Superior temporal gyrus (tissue), 1 donor: ENCODE data around the gene QSOX2.

Experiments used
- DNase-seq: peaks from one replicate; pipeline ENCODE4 v3.0.0-alpha.2; 2016; ENCODE audit errors: extremely low spot score

Gene QSOX2

GRCh38 chr9:136191099-136191959, 54.3 kb downstream of the QSOX2 start:
- no peak for DNase-seq

DNA sequence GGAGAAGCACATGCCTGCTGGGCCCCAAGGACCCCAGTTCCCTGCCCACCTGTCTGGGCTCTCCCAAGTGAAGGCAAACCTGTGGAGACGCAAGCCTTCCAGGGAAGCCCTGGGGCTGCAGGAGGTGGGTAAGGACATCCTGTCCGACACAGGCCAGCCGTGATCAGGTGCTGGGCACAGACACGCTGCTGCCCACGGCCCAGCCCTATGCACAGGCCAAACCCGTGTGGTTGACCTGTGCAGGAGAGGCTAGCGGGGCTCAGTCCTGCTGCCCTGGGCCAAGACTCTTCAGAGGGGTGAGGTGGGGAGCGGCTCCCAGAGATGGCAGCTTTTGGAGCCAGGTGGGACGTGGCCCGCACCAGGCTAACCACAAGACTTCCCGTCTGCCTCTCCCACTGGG, 55.0 kb downstream of the QSOX2 start:
- no peak for DNase-seq

DNA sequence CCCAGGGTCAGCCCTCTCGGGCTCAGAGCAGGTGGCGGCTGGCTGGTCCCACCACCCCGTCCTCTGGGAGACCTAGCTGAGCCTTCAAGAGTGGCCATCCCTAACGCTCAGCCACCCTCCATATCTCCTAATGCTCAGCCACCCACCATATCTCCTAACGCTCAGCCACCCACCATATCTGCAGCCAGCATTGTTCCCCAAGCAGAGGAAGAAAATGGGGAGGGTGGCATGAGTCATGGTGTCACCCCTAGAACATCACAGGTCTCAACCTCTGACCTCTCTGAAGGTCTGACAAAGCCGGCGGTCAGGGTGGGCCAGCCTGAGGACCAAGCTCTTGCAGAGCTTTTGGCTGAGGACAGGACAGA, 55.4 kb downstream of the QSOX2 start:
- DNase-seq, result no peak

- DNase-seq, result no peak
Measured at GRCh38 chr9:136189394-136190236, 56.0 kb downstream of the QSOX2 start.

DNA sequence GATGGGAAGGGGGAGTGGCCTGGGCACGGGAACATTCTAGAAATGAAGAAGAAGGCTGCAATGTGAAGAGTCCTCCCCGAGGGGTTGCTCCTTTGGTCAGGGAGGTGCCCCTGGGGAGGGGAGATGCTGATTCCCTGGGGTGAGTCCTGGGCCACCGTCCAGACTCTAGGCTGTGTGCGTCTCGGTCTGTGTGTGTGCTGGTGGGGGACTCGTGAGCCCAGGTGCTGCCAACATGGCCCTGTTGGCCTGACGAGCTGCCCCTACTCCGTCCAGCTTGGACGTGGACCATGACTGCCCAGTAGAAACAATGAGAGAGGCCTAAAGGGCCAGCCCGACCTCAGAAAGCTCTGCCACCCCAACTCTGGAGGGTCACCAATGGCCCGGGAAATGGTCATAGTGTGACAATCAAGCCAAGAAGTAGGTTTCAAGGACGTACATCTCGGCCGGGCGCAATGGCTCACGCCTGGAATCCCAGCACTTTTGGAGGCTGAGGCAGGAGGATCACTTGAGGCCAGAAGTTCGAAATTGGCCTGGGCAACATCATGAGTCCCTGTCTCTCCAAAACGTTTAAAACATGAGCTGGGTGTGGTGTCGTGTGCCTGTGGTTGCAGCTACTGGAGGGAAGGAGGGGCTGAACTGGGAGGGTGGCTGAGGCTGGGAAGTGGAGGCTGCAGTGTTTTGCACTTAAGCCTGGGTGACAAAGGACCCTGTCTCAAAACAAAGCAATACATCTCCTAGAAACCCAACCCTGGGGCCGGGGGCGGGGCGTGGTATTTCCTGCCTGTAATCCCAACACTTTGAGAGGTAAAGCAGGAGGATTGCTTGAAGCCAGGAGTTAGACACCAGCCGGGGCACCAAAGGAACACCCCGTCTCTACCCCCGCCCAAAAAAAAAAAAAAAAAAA, 57.7 kb downstream of the QSOX2 start:
- DNase-seq, result no peak

DNA sequence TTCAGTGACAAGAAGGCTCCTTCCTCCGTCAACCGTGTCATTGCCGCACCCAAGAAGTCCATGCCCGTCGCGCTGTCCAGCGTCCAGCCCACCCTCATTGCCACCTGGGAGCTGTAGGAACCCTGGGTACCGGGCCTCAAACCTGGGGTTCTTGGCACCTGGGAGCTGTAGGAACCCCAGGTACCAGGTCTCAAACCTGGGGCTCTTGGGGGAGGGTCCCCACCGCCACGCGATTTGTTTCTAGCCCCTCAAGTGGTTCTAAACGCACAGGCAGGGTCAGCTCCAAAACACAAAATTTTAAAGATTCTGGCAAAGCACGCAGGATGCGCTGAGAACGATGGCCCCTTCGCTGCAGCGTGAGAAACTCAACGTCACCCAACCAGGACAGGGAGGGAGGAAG, 58.4 kb downstream of the QSOX2 start:
- DNase-seq, result no peak

DNA sequence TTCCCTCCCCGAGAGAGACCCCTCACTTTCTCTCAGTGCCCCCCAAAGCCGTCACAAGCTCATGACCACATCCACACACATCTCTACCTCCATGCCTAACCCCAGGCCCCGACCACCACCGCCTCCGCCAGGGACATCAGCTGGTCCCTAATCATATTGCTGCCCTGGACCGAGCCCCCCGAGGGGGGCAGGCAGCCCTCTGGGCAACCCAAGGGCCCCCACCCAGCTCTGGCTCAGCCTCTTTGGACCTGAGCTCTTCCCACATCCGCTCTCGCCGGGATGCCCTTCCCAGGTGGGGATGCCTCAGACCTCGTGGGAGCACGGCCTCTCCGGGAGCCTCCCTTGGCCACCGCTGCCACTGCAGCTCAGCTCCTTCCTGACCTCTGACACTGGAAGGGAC, 59.2 kb downstream of the QSOX2 start:
- no peak for DNase-seq

GRCh38 chr9:136185596-136186366, 59.8 kb downstream of the QSOX2 start:
- DNase-seq, result no peak

- no peak for DNase-seq
Measured at GRCh38 chr9:136185066-136185465, 60.5 kb downstream of the QSOX2 start.

DNA sequence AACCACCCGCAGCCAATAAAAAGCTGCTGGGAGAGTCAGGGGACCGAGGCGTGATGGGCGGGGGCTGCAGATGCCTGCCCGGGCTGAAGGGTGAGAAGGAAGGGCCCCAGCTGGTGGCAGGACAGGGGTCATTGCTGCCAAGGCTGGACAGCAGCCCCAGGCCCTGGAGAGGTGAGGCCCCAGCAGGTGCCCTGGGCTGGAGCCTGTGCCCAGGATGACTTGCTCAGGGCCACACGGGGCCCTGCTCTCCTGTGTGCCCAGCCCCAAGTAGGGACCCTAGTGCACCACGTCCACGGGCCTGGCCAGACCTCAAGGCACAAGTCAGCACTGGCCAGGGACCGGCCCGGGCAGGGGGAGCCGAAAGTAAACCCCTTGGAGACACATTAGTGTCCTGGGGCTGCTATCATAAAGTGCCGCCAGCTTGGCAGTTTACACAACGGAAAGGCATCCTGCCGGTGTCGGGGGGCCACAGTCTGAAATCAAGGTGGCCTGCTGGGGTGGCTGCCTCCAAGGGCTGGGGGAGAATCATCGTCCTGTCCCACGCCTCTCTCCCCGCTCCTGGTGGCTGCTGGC, 62.7 kb downstream of the QSOX2 start:
- DNase-seq, result no peak

GRCh38 chr9:136182420-136182787, 63.2 kb downstream of the QSOX2 start:
- no peak for DNase-seq

DNA sequence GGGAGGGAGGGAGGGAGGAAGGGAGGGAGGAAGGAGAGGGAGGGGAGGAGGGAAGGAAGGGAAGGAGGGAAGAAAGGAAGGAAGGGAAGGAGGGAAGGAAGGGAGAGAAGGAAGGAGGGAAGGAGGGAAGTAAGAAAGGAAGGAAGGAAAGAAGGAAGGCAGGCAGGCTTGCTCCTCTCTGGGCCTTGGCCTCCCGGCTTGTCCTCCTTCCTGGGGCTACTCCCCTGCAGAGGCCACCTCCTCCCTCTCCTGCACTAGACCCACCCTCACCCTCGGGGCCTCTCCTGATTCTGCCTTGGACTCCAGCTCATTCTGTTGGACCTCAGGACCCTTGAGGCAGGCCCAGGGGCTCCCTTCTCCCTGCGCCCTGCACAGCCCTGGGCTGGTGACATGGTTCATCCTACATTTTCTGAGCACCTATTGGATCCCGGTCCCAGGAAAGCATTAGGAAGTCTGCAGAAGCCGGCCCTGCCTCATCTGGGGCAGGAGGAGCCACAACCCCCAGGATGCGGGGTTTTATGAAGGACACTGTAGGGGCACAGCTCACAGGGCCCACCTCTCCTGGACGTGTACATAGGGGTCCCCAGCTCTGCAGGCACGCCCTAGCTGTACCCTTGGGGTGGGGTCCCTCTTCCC, 63.7 kb downstream of the QSOX2 start:
- DNase-seq, result no peak

DNA sequence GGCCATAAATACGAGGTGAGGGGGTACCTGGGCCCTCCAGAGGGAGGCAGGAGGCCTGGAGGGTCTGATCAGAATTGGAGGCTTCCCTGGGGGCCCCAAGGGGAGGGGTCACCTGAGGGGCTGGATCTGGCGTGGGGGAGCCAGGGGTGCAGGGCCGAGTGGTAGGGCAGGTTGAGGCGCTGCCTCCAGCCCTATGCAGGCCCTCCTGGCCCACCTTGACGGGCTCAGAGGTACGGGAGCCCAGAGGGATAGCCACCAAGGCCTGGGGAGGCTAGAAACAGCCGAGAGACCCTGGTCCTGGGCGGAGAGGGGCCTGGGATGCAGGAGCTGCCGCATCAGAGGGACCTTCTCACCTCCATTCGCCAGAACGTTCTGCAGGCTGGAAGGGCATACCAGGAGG, 65.0 kb downstream of the QSOX2 start:
- DNase-seq, result no peak

DNA sequence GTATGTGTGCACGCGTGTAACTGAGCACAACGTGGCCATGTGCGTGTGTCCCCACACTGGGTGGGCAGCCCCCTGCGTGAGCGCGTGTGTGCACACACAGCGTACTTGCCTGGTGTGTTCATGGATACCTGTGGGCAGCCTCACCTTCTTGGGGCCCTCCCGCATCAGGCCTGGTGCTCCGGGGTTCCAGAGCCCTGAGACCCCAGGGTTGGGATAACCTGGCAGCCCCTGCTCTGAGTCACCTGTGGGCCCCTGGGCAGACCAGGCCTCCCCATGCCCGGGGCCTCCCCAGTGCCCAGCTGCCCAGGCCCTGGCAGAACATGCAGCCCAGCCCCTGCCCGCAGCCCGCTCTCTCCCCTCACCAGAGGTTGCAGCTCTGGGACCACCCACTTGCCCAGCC, 65.9 kb downstream of the QSOX2 start:
- DNase-seq, result no peak

DNA sequence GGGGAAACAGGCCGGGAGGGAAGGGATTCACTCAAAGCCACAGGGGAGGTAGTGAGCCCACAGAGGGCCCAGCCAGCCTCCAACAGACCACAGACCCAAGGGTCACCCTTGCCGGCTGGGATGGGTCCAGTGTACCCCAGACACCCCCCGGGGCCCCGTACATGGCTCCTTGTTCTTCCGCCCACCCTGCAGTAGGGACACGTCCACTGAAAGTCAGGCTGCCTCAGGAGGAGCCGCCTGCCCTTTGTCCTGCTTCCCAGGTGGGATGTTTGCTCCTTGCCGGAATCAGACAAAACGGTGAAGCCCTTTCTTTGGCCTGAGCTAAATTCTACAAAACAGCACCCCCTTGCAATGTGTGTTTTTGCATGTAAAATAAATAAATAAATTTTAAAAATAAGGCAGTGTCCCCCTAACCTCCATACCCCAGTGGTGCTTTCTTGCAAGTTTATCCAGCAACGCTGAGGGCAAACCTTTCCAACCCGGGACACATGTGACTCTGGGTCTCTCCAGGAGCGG, 66.5 kb downstream of the QSOX2 start:
- no peak for DNase-seq

GRCh38 chr9:136178773-136179075, 66.9 kb downstream of the QSOX2 start:
- no peak for DNase-seq

DNA sequence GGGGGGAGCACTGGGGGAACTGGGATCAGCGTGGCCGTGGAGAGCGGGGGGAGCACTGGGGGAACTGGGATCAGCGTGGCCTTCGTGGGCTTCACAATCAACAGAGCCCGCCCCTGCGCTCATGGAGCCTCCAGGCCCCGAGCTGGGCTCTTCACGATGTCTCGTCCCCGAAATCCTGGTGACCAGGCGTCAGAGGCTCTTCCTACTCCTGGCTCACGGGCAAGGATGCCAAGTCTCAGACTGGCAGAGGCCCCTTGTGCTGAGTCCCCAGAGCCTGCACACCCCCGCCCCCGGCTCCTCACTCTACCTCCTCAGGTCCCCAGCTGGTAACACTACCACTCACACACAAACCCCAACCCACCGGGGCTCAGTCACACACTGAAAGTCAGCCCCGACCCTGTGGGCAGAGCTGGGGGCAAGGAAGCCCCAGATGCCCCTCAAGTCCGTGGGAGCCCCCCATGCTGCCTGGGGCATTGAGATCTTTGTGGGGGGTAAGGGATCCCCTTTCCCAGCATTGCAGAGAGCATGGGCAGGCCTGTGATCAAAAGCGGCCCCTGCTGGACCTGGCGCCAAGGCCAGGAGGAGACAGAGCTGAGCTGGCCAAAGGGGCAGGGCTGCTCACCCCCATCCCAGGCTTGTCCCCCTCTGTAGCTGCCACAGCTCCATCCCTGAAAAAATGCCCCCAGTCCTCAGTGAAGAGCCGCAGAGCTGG, 67.4 kb downstream of the QSOX2 start:
- no peak for DNase-seq

DNA sequence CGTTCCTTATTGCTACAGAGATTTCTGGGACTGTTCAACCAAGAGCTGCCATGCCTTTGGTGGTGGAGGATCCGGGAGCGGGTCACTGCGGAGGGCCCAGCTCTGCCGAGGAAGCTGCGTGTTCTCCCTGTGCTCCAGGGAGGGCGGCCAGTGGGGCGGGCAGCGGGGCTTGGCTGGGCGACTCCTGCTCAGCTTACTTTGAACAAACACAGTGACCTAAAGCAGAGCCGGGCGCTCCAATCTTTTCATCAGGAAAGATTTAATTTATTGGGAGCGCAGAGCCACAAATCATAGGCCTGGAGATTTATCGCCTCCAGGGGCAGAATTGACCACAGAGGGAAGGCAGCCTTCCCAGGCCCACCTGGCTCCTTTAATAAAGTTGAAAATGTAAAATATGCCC, 68.4 kb downstream of the QSOX2 start:
- no peak for DNase-seq

- DNase-seq, result no peak
Measured at GRCh38 chr9:136175616-136176197, 69.9 kb downstream of the QSOX2 start.
